GM18498 (cell line): ENCODE results near the gene MSMO1.

Source experiments
- ATAC-seq: cut with Tn5 transposase; IDR thresholded peaks from one replicate; pipeline ENCODE4 v1.9.1; 2021; ENCODE audit warnings: mild to moderate bottlenecking, moderate library complexity; ENCODE audit not compliant: unreplicated experiment

The MSMO1 gene

DNA sequence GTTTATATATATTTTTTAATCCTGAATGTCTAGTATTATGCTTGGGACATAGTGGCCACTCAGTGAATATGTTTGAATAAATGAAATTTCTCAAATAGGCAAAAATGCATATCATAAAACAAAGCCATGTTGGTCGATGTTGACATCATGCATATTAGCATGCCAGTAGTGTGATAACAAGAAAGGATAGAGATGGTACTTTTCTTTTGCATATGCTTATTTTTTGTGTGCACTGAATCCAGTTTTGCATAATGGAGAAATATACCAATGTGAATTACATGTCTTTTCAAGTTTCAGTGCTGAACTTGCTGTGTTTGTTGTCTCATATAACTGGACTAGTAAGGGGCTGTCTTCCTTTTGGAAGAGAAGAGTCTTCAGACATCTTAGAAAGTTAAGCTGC lies 58.9 kb downstream of the MSMO1 start:
- ATAC-seq, result no peak

DNA sequence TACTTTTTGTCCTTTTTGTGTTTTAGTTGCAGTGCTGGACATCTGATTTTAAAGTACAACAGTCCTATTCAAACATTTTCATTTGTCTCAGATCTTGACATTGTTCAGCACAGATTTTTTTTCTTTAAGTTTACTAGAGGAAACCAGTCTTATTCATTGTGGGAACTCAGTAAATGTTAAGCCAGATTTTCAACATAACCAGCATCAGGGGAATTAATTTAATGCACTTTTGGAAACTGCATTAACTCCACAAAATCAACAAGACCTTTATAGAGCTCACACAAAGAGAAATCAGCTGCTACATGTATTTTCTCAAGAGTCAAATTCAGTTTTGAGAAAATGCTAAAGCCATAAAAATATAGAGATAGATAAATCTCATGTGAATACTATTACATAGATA lies 61.3 kb downstream of the MSMO1 start:
- ATAC-seq, result no peak
